HCT116 (cell line): ENCODE data around the gene SHISA3. TPM values are rescaled to one million over a fixed set of nuclear protein-coding genes. Genes with fewer than 3 reads are reported as not detected.

Experiments
- ATAC-seq: fragments of 200-7000 bp; cut with Tn5 transposase; 2 replicates; pipeline ENCODE4 v1.9.1; 2020; ENCODE audit warnings: mild to moderate bottlenecking, moderate library complexity
- BruUV-seq: library from RNA; stranded (reverse); fragments of 400-500 nt; replicated peaks from 2 replicates; lab custom pipeline; 2021; lab: Mats Ljungman, UMichigan
- CTCF ChIA-PET: fragments of 300-600 bp; sonication (Branson Sonifier 250); formaldehyde crosslinking; loops from one replicate; lab custom pipeline; 2021; ENCODE audit warnings: antibody characterized with exemption; lab: Charles Lee
- POLR2A ChIA-PET: fragments of 300-600, 350-600 bp; sonication (Branson Sonifier 250); formaldehyde crosslinking; loops from one replicate; lab custom pipeline; 2021; ENCODE audit warnings: antibody characterized with exemption; lab: Charles Lee
- RAD21 ChIA-PET, 2 experiments: fragments of 300-600 bp; sonication (Branson Sonifier 250); formaldehyde crosslinking; loops; one replicate each; lab custom pipeline; 2023; ENCODE audit warnings: low total read pairs in 2 of 2; ENCODE audit not compliant: uncharacterized antibody in 2 of 2, unreplicated experiment in 2 of 2, low non-redundant PET in 1 of 2; lab: Charles Lee
- DNase-seq: peaks from one replicate; pipeline ENCODE4 v3.0.0-alpha.2; 2010; ENCODE audit warnings: low read depth, low spot score
- H2AFZ ChIP-seq: fragments of 200-600 bp; shearing (Covaris generic), sonication (generic); 2 replicates; pipeline ENCODE4 v1.6.1; 2017; ENCODE audit warnings: low read depth, mixed run types, mixed read lengths, antibody characterized with exemption, low read length; ENCODE audit not compliant: poor library complexity, severe bottlenecking
- H3K27ac ChIP-seq: 2 replicates; pipeline ENCODE4 v1.5.1; 2012; ENCODE audit warnings: low read depth, low read length
- H3K27me3 ChIP-seq: fragments of 200-600 bp; sonication (generic); 2 replicates; pipeline ENCODE4 v1.6.1; 2016; ENCODE audit warnings: mixed run types, low read length, mixed read lengths; ENCODE audit not compliant: insufficient read depth
- H3K36me3 ChIP-seq, 2 experiments: fragments of 200-500 bp in 1 of 2; fragments of 200-600 bp in 1 of 2; sonication (Bioruptor generic) in 1 of 2; sonication (generic) in 1 of 2; 2 replicates each; pipeline versions ENCODE4 v1.5.1 to v1.6.1; 2014 to 2016; ENCODE audit warnings: low read length in 2 of 2, inconsistent platforms in 1 of 2, mixed read lengths in 1 of 2, mixed run types in 1 of 2; ENCODE audit not compliant: insufficient read depth in 2 of 2, control insufficient read depth in 1 of 2
- H3K4me1 ChIP-seq, 2 experiments: fragments of 200-600 bp in 1 of 2; sonication (generic) in 1 of 2; 2 replicates each; pipeline versions ENCODE4 v1.5.1 to v1.6.1; 2012 to 2017; ENCODE audit warnings: low read length in 2 of 2, inconsistent platforms in 1 of 2, mild to moderate bottlenecking in 1 of 2, mixed read lengths in 1 of 2, mixed run types in 1 of 2, moderate library complexity in 1 of 2; ENCODE audit not compliant: insufficient read depth in 2 of 2, control insufficient read depth in 1 of 2
- H3K4me2 ChIP-seq: fragments of 200-600 bp; sonication (generic); 2 replicates; pipeline ENCODE4 v1.6.1; 2017; ENCODE audit warnings: mixed run types, low read length, mixed read lengths
- H3K4me3 ChIP-seq, 2 experiments: fragments of 200-600 bp in 1 of 2; sonication (generic) in 1 of 2; replicated peaks in 1 of 2; 2 replicates each; pipeline ENCODE4 v1.5.1; 2011 to 2016; ENCODE audit warnings: low read length in 2 of 2, control low read depth in 1 of 2, low read depth in 1 of 2, mild to moderate bottlenecking in 1 of 2, mixed read lengths in 1 of 2, mixed run types in 1 of 2
- H3K79me2 ChIP-seq: fragments of 200-600 bp; sonication (generic); 2 replicates; pipeline ENCODE4 v1.6.1; 2017; ENCODE audit warnings: mild to moderate bottlenecking, mixed run types, low read length, moderate library complexity, mixed read lengths; ENCODE audit not compliant: insufficient read depth
- H3K9ac ChIP-seq: fragments of 200-600 bp; sonication (generic); 2 replicates; pipeline ENCODE4 v1.6.1; 2016; ENCODE audit warnings: low read length, mixed read lengths
- H3K9me2 ChIP-seq: fragments of 200-600 bp; sonication (generic), shearing (Covaris generic); 2 replicates; pipeline ENCODE4 v1.6.1; 2017; ENCODE audit warnings: mixed run types, mild to moderate bottlenecking, moderate library complexity; ENCODE audit not compliant: insufficient read depth
- H3K9me3 ChIP-seq, 2 experiments: fragments of 200-500 bp in 1 of 2; fragments of 200-600 bp in 1 of 2; sonication (Bioruptor generic) in 1 of 2; sonication (generic) in 1 of 2; 2 replicates each; pipeline ENCODE4 v1.6.1; 2014 to 2017; ENCODE audit warnings: low read length in 2 of 2, mixed read lengths in 2 of 2, inconsistent platforms in 1 of 2, low read depth in 1 of 2, mild to moderate bottlenecking in 1 of 2, mixed run types in 1 of 2, moderate library complexity in 1 of 2; ENCODE audit not compliant: control insufficient read depth in 1 of 2, insufficient read depth in 1 of 2
- H4K20me1 ChIP-seq: fragments of 200-600 bp; sonication (generic), shearing (Covaris generic); 2 replicates; pipeline ENCODE4 v1.6.1; 2017; ENCODE audit warnings: mixed run types, mild to moderate bottlenecking, moderate library complexity; ENCODE audit not compliant: insufficient read depth
- ATF3 ChIP-seq: IDR thresholded peaks from 2 replicates; pipeline ENCODE4 v1.6.1; 2012
- CBX3 ChIP-seq: IDR thresholded peaks from 2 replicates; pipeline ENCODE4 v1.6.1; 2012; ENCODE audit warnings: low read depth
- CEBPB ChIP-seq: IDR thresholded peaks from 2 replicates; pipeline ENCODE4 v1.6.1; 2012; ENCODE audit warnings: low read depth
- EGR1 ChIP-seq: IDR thresholded peaks from 2 replicates; pipeline ENCODE4 v1.6.1; 2012; ENCODE audit warnings: low read depth
- ELF1 ChIP-seq: IDR thresholded peaks from 2 replicates; pipeline ENCODE4 v1.6.1; 2012; ENCODE audit warnings: low read depth, borderline replicate concordance
- EZH2 ChIP-seq: fragments of 200-600 bp; sonication (generic); IDR thresholded peaks from 2 replicates; pipeline ENCODE4 v1.6.1; 2017; ENCODE audit warnings: antibody characterized with exemption, mixed run types
- EZH2phosphoT487 ChIP-seq: fragments of 200-600 bp; IDR thresholded peaks from 2 replicates; pipeline ENCODE4 v1.6.1; 2018; ENCODE audit warnings: antibody characterized with exemption, borderline replicate concordance
- MAX ChIP-seq: IDR thresholded peaks from 2 replicates; pipeline ENCODE4 v1.6.1; 2012
- POLR2A ChIP-seq: IDR thresholded peaks from 2 replicates; pipeline ENCODE4 v1.7.0; 2011; ENCODE audit warnings: borderline replicate concordance; ENCODE audit not compliant: insufficient read depth, insufficient read length; ENCODE audit errors: extremely low read depth
- POLR2AphosphoS5 ChIP-seq: IDR thresholded peaks from 2 replicates; pipeline ENCODE4 v1.6.1; 2011; ENCODE audit warnings: mild to moderate bottlenecking, low read depth, low read length, moderate library complexity
- RAD21 ChIP-seq: IDR thresholded peaks from 2 replicates; pipeline ENCODE4 v1.6.1; 2012; ENCODE audit warnings: low read depth, mild to moderate bottlenecking
- REST ChIP-seq: IDR thresholded peaks from 2 replicates; pipeline ENCODE4 v1.6.1; 2012; ENCODE audit warnings: low read depth
- SIN3A ChIP-seq: IDR thresholded peaks from 2 replicates; pipeline ENCODE4 v1.6.1; 2012; ENCODE audit warnings: low read depth
- SP1 ChIP-seq: IDR thresholded peaks from 2 replicates; pipeline ENCODE4 v1.6.1; 2012; ENCODE audit warnings: low read depth
- SRF ChIP-seq: IDR thresholded peaks from 2 replicates; pipeline ENCODE4 v1.6.1; 2012; ENCODE audit warnings: low read depth
- TCF7L2 ChIP-seq: IDR thresholded peaks from 2 replicates; pipeline ENCODE4 v1.7.0; 2011; ENCODE audit warnings: borderline replicate concordance, inconsistent platforms; ENCODE audit not compliant: insufficient read depth, insufficient read length; ENCODE audit errors: extremely low read depth
- ZNF274 ChIP-seq: fragments of 200-500 bp; sonication (Bioruptor generic); IDR thresholded peaks from 2 replicates; pipeline ENCODE4 v1.6.1; 2014; ENCODE audit warnings: mild to moderate bottlenecking, low read depth, low read length, inconsistent platforms
- intact Hi-C: fragments of 100-400 bp; cut with micrococcal nuclease; formaldehyde crosslinking; loops from 2 replicates; pipeline ENCODE4 v1.10.0; 2022
- total RNA-seq: library from RNA; stranded (reverse); gene quantifications from one replicate; pipeline ENCODE4 v1.2.1, GENCODE V29; 2021; ENCODE audit not compliant: unreplicated experiment
- TF ChIP-seq, protein P1 (sequence below): IDR thresholded peaks from 2 replicates; pipeline ENCODE4 v1.6.1; 2011; ENCODE audit warnings: mild to moderate bottlenecking, low read length, moderate library complexity; ENCODE audit not compliant: insufficient replicate concordance; ENCODE audit errors: extremely low read depth

SHISA3 gene
- total RNA-seq, 1 experiment from 2014 or later = not detected

DNA sequence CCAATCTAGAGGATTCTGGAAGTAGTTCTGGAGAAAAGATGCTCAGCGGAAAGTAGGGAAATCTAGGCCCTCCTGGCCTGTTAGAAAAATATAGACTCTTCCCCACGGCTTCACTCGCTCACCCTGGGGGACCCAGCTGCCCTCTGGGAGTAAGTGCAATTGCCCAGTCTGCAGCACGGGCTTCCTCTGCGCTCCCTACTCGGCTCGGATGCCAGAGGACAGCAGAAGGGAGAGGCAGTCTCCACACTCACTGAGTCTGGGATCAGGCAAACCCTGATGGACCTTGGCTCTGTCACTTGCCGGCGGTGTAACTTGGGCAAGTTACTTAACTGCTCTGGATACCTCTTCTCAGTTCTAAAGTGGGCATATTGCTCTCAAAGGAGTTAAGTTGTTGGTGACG is 2.1 kb downstream of the SHISA3 start:
- H3K4me1 ChIP-seq = no peaks in the 10 kb centered on the region
- H3K36me3 ChIP-seq = no peaks in the 10 kb centered on the region
- no peak overlapping the region for H3K4me3 ChIP-seq
- H3K9me2 ChIP-seq = no peaks in the 10 kb centered on the region
- no peaks in the 10 kb centered on the region for H3K27me3 ChIP-seq
- RAD21 ChIA-PET = no interaction called here
- no peak for TF ChIP-seq REST
- no peak for TF ChIP-seq EZH2phosphoT487
- no peak for TF ChIP-seq TCF7L2
- TF ChIP-seq POLR2AphosphoS5 = no peak
- no peak for TF ChIP-seq RAD21
- no peak for TF ChIP-seq EGR1
- no peak for TF ChIP-seq MAX
- no peak for TF ChIP-seq SIN3A
- no peak for TF ChIP-seq POLR2A
- no peak for TF ChIP-seq EZH2
- no peak for TF ChIP-seq ZNF274
- no peak for TF ChIP-seq CBX3
- TF ChIP-seq, protein P1, sequence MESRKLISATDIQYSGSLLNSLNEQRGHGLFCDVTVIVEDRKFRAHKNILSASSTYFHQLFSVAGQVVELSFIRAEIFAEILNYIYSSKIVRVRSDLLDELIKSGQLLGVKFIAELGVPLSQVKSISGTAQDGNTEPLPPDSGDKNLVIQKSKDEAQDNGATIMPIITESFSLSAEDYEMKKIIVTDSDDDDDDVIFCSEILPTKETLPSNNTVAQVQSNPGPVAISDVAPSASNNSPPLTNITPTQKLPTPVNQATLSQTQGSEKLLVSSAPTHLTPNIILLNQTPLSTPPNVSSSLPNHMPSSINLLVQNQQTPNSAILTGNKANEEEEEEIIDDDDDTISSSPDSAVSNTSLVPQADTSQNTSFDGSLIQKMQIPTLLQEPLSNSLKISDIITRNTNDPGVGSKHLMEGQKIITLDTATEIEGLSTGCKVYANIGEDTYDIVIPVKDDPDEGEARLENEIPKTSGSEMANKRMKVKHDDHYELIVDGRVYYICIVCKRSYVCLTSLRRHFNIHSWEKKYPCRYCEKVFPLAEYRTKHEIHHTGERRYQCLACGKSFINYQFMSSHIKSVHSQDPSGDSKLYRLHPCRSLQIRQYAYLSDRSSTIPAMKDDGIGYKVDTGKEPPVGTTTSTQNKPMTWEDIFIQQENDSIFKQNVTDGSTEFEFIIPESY = no peak
- no peak for TF ChIP-seq ATF3
- no peak for TF ChIP-seq CEBPB
- TF ChIP-seq SP1 = no peak
- no peak for TF ChIP-seq ELF1
- no peak for TF ChIP-seq SRF
- H3K27ac ChIP-seq = no peak overlapping the region
- H4K20me1 ChIP-seq = no peaks in the 10 kb centered on the region
- DNase-seq (no peak), ATAC-seq (no peak)
- CTCF ChIA-PET = no interaction called here
- H3K79me2 ChIP-seq = no peaks in the 10 kb centered on the region
- no peaks in the 10 kb centered on the region for H3K9me3 ChIP-seq
- no peak overlapping the region for H3K9ac ChIP-seq
- H3K4me2 ChIP-seq = no peak overlapping the region
- BruUV-seq = no TSS peak
- POLR2A ChIA-PET = no interaction called here
- intact Hi-C loops = no loop called here
- H2AFZ ChIP-seq = no peak overlapping the region
